ENCODE results near the gene GSK3A.
"Not testable (repeated sequence)": the region's sequence is repeated elsewhere in the genome, so short reads cannot be mapped to it uniquely, and the experiment has no call there.

GSK3A gene

GRCh38 chr19:42268704-42269477 lies 26.5 kb upstream of the GSK3A start, which contains the start of gene CIC:
TSS of gene CIC (plus strand) at chr19:42269252. CDS start at chr19:42271784, 2,532 bp downstream.
- peak; percentile 100 for DNase-seq (ENCODE audit: low spot score)

- peak; percentile 100 for DNase-seq (ENCODE audit: low spot score)
Measured at GRCh38 chr19:42268142-42268703, 25.8 kb upstream of the GSK3A start.

DNA sequence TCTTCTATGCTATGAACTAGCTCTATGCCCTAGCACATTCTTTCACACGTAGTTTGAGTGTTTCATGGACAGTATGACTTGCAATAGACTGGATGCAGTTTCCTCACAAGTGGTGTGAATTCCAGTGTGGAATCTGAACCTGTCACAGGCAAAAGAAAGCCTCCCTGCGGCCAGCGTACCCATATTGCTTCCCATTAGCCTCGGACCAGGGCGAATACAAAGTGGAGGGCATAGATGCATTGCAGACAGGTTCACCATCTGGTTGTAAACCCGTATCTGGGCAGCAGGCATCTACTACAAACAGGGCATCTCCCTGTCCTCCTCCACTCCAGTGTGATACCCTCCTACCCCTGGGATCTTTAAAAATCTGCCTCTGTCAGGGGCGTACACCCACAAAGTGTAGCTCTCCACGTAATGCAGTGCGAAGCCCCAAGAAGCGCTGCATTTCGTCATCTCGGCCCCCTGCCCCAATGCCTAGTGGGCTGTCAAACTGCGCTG lies 25.3 kb upstream of the GSK3A start:
- no peak for DNase-seq (ENCODE audit: low spot score)

DNA sequence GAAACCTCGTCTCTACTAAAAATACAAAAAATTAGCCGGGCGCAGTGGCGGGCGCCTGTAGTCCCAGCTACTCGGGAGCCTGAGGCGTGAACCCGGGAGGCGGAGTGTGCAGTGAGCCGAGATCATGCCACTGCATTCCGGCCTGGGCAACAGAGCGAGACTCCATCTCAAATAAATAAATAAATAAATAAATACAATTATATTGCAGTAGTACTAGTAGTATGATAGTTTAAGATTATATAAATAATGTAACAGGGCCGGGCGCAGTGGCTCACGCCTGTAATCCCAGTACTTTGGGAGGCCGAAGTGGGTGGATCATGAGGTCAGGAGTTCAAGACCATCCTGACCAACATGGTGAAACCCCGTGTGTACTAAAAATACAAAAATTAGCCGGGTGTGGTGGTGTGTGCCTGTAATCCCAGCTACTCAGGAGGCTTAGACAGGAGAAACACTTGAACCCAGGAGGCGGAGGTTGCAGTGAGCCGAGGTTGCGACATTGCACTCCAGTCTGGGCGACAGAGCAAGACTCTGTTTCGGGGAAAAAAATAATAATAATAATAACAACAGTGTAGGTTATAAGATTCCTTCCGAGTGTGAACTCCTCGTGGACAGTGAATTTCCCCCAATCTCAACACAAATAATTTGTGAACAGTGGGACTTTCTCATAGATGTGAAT lies 24.7 kb upstream of the GSK3A start:
- not testable (repeated sequence) for DNase-seq (ENCODE audit: low spot score)

GRCh38 chr19:42266105-42266504 lies 23.7 kb upstream of the GSK3A start:
- not testable (repeated sequence) for DNase-seq (ENCODE audit: low spot score)

GRCh38 chr19:42261763-42262162 lies 19.4 kb upstream of the GSK3A start:
- no peak for DNase-seq (ENCODE audit: low spot score)

DNA sequence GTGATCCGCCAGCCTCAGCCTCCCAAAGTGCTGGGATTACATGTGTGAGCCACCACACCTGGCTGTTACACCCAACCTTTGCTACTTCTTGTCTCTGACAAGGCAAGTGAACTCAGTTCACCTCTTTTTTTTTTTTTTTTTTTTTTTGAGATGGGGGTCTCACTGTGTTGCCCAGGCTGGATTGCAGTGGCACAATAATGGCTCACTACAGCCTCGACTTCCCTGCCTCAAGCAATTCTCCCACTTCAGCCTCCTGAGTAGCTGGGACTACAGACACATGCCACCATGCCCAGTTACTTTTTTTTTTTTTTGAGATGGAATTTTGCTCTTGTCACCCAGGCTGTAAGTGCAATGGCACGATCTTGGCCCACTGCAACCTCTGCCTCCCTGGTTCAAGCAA lies 15.4 kb upstream of the GSK3A start:
- not testable (repeated sequence) for DNase-seq (ENCODE audit: low spot score)

GRCh38 chr19:42255766-42256745 lies 13.7 kb upstream of the GSK3A start:
- DNase-seq (ENCODE audit: low spot score): peak; percentile 71

DNA sequence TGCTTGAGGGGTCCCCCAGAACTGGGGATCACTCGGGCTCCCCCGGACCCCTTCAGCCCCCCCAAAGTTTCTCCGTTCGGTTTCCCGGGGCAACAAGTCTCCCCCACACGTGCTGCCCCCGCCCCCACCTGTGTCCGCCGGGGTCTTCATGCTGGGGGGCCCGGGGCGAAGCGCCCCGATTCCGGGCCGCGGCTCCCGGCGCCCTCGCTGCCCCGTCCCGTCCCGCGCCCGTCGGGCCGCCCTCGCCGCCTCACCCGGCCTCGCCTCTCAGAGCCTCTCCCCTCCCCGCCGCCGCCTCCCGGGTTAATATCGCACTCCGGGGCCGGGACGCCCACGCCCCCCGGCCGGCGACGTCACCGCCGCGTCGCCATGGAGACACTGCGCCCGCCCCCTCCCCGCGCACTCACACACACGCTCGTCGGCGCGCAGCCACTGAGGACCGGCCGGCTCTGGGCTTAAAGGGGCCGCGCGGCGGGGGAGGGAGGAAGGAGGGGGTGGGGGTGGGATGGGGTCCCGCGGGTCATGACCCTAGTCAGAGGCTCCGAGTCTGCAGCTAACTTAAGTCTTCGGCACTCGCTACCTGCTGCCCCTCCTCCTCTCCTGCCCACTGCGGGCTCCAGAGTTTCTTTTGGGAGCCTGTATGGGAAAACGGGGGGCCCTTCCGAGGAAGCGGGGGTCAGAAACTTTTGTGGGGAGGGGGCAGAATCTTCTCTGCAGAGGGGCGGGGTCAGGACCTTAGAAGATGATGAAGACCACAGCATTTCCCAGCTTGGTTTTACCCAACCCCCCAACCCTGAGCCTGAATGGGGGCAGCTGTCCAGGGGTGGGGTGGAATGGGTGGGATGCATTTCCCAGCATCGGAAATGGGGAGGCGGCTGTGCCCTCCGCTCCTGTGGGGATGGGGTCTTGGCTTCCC lies 12.7 kb upstream of the GSK3A start, which contains the start of gene ERF:
ERF (minus strand) TSS at position 279 of the 916 bp plus-strand sequence; CDS start at position 150, 129 bp downstream.
- peak; percentile 93 for DNase-seq (ENCODE audit: low spot score)

DNA sequence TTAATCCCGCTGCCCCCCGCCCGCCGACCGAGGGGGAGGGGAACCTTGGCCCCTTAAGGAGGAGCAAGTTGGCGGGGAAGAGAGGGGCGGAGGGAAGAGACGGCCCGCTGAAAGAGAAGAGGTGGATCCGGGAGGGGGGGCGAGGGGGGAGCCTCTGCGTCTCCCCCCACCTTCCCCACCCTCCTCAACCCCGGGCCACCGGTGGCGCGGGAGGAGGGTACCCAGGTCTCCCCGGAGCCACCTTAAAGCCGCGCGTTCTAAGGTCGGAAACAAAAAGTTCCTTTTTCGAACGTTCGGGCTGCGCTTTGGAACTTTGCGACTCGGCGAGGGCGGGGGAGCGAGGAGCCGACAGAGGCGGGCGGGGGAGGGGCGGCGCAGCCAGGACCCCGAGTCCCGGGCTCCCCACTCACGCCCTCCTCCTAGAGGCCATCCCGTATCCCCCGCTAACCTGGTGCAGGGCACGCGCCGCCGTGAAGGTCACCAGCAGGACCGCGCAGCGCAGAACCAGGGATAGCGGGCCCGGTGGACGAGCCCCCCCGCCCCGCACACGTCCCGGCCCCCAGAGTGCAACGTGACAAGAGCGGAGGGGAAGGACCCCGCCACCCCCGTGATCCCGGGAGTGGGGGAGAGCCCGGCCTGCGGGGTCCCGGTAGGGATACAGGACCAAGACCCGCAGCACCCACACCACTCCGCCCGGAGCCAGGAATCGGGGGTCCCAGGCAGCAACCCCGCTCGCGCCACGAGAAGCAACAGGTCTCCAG lies 11.9 kb upstream of the GSK3A start:
- peak; percentile 87 for DNase-seq (ENCODE audit: low spot score)

- peak; percentile 60 for DNase-seq (ENCODE audit: low spot score)
Measured at GRCh38 chr19:42253245-42254088, 11.1 kb upstream of the GSK3A start.

DNA sequence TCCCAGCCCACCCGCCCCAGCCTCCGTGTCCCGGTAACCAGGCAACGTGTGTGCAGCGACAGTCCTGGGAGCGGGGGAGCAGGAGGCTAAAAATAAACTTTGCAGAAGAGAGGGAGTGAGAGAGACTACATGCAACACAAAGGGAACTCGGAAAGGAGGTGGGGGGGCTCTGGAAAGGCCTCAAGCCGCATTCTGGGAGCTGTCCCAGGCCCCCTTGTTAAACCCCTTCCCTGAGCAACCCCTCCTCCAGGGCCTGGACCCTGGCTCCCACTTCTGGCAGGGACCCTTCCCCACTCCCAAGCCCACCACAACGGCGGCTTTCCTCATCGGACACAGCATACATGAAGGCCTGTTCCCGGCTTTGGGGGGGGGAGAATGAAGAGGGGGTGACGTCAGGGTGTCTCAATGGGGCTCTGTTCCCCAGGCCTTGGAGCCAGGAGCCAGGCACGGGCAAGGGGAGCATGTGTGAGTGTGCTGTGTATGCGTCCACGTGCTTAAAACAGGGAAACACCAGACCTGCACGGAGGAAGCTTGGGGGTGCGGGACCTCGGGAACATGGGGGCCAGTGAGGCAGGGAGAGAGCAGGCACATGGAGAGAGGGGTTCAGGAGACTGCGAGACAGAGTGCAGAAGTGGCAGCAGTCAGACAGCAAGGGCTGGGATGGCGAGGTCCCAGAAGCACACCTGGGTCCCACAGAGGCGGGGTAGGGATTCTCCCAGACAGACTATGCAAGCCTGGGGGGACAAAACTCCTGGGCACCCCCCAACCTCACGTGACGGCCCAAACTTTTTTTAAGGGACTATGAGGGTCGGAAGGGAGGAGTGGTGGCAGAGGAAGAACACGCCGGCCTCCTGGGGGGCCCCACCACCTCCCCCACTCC lies 10.2 kb upstream of the GSK3A start:
- peak; percentile 95 for DNase-seq (ENCODE audit: low spot score)

GRCh38 chr19:42251572-42252358 lies 9.4 kb upstream of the GSK3A start:
- peak; percentile 33 for DNase-seq (ENCODE audit: low spot score)

DNA sequence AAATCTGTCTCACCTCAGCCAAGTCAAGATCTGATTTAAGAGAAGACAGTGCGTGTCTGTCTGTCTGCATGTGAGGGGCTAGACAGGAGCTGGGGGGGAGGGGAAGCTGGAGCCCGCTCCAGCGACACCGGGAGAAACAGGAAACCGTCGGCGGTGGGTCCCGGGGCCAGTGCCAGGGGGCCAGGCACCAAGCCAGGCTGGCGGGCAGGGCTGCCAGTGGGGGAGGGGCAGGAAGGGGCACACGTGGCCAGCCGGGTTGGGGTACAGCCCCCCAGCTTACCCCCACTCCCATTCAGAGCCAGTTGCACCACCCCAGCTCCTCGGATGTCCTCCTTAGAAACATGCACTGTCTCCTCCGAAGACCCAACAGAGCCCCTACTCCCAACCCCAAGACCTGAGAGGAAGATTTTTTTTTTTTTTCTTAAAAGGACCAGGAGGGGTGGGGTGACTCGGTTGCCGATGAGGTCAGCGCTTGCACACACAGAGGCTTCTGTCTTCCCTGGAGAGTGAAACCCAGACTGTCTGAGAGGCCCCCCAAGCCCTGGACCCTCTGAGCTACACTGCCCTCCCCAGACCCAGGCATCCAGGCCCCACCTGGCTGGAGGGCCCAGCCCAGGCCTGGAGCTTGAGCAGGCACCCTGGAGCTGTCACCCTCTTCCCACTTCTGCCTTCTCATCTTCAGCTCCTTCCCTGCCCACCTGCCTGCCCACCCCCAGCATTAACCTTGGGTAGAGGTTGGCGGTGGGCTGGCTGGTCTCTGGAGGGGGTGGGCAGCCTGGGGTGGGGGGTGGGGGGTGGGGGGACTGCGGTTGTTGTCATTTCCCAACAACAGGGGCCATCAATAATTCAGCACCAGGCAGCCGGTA lies 8.5 kb upstream of the GSK3A start:
- peak; percentile 67 for DNase-seq (ENCODE audit: low spot score)

- no peak for DNase-seq (ENCODE audit: low spot score)
Measured at GRCh38 chr19:42250183-42250665, 7.8 kb upstream of the GSK3A start.

DNA sequence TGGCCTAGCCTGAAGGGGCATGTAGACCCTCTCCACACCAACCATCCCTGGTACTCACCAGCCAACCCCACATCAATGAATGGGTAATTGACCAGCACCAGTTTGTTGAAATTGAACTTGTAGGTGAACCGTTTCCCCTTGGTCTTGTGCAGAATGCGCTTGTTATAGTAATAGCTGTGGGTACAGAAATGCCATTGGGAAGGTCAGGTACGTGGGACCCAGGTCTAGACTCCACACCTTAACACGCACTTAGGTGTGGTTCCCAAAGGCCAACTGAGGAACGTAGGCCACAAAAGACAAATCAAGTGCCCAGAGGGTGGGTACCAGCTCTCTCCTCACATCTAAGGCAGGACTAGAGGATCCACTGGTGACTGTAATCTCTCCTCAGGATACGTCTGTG lies 7.4 kb upstream of the GSK3A start:
- no peak for DNase-seq (ENCODE audit: low spot score)

All from globus pallidus (tissue), 1 donor.